ENCODE measurements around the gene RAB3D. TPM values are rescaled to one million over a fixed set of nuclear protein-coding genes. Genes with fewer than 3 reads are reported as not detected.
"Not testable (repeated sequence)": the region's sequence is repeated elsewhere in the genome, so short reads cannot be mapped to it uniquely, and the experiment has no call there.

The RAB3D gene
- total RNA-seq, 1 donor from 2014 or later: 19.8 TPM

DNA sequence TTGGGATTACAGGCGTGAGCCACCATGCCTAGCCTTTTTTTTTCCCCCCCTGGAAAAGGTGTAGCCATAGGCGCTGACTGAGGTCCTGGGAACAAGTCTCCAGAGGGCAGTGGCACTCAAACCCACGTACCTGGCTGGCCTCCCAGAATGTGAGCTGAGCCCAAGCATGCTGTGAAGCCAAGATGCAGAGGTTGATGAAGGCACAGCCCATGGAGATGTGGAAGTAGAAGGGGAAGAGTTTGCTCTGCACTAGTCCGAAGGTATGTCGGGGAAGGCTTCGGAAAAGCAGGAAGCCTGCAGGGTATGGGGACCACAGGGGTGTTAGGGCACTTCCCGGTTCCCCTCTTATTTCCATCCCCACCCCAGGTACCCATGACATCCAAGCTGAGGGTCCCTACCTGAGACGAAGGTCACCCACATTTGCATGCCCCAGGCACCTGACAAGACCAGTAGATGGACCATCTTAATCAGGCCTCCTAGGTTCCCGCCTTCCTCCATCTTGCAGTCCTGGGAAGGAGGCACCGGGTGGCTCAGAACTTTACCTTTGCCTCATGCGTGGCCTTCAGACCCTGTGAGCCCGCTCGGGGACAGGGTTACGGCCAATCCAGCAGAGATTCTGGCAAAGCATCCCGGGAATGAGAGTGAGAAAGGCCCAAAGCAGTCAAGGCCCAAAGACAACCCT, 5.8 kb upstream of the RAB3D start:
- peaks cover 1% of the 10 kb centered on the region for H3K36me3 ChIP-seq (ENCODE audit: control insufficient read depth, insufficient read depth, low read length)
- no peaks in the 10 kb centered on the region for H3K27me3 ChIP-seq (ENCODE audit: control insufficient read depth, insufficient read depth, low read length)
- DNase-seq (ENCODE audit: low read depth): no peak
- TF ChIP-seq, protein P1, sequence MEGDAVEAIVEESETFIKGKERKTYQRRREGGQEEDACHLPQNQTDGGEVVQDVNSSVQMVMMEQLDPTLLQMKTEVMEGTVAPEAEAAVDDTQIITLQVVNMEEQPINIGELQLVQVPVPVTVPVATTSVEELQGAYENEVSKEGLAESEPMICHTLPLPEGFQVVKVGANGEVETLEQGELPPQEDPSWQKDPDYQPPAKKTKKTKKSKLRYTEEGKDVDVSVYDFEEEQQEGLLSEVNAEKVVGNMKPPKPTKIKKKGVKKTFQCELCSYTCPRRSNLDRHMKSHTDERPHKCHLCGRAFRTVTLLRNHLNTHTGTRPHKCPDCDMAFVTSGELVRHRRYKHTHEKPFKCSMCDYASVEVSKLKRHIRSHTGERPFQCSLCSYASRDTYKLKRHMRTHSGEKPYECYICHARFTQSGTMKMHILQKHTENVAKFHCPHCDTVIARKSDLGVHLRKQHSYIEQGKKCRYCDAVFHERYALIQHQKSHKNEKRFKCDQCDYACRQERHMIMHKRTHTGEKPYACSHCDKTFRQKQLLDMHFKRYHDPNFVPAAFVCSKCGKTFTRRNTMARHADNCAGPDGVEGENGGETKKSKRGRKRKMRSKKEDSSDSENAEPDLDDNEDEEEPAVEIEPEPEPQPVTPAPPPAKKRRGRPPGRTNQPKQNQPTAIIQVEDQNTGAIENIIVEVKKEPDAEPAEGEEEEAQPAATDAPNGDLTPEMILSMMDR (IDR thresholded peaks at IDR 0.05; ENCODE audit: insufficient read depth, low read length, poor library complexity, severe bottlenecking): no peak
- peak overlapping the region; percentile 78 for H3K4me3 ChIP-seq (ENCODE audit: low read depth, low read length)

DNA sequence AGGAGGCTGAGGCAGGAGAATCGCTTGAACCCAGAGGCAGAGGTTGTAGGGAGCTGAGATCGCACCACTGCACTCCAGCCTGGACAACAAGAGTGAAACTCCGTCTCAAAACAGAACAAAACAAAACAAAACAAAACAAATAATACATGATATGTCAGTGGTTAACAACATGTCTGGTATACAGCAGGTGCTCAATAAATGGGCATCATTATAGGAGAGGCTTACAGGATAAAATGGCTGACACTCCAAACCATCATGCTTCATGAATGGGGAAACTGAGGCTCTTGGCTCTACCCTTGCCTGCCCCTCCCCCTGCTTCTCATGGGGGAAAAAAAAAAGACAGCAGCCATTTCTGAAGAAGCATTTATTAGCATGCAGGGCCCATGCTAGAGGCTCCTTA, 3.0 kb upstream of the RAB3D start:
- Histone ChIP-seq H3K4me3 (ENCODE audit: low read depth, low read length) (no peak overlapping the region), H3K27me3 (ENCODE audit: control insufficient read depth, insufficient read depth, low read length) (no peaks in the 10 kb centered on the region), H3K36me3 (ENCODE audit: control insufficient read depth, insufficient read depth, low read length) (peaks cover 1% of the 10 kb centered on the region)
- TF ChIP-seq, protein P1 (IDR thresholded peaks at IDR 0.05; ENCODE audit: insufficient read depth, low read length, poor library complexity, severe bottlenecking): no peak
- no peak for DNase-seq (ENCODE audit: low read depth)

DNA sequence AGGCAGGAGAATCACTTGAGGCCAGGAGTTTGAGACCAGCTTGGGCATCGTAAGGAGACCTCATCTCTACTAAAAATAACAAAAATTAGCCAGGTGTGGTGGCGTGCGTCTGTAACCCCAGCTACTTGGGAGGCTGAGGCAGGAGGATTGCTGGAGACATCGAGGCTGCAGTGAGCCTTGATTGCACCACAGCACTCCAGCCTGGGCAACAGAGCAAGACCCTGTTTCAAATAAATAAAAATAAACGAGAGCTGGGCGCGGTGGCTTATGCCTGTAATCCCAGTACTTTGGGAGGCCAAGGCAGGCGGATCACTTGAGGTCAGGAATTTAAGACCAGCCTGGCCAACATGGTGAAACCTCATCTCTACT, 626 bp upstream of the RAB3D start:
- not testable (repeated sequence) for H3K4me3 ChIP-seq (ENCODE audit: low read depth, low read length); H3K27me3 ChIP-seq (ENCODE audit: control insufficient read depth, insufficient read depth, low read length); H3K36me3 ChIP-seq (ENCODE audit: control insufficient read depth, insufficient read depth, low read length); DNase-seq (ENCODE audit: low read depth)

DNA sequence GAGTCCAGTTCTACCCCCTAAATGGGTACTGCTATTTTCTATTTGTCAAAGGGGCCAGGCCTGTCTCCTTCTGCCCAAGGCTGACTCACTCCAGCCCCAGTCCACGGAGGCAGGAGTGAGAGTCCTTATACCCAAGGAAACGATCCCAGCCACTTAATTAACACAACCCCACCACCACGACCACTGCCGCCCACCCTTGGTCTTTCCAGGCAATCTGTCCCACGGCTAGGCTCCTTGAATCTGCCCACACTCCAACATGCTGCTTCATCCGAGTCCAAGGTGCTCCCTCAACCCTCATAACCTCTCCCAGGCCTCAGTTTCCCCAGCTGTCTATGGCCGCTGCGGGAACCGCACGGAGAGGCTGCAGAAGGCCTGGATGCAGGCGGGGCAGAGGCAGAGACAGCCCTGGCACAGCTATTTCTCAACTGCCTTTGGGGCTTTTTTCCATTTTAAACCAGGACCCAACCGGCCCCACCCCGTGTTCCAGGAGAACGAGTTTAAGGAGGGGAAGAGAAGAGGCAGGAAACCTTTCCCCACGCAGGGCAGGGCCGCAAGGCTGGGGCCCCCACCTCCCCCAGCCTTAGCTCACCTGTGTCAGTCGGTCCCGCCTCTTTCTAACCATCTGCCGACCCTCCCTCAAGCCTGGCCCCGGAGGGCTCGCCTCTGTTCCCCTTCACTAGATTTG, 746 bp downstream of the RAB3D start:
- no peak for DNase-seq (ENCODE audit: low read depth)
- TF ChIP-seq, protein P1 (IDR thresholded peaks at IDR 0.05; ENCODE audit: insufficient read depth, low read length, poor library complexity, severe bottlenecking): no peak
- peaks cover 3% of the 10 kb centered on the region for H3K36me3 ChIP-seq (ENCODE audit: control insufficient read depth, insufficient read depth, low read length)
- H3K27me3 ChIP-seq (ENCODE audit: control insufficient read depth, insufficient read depth, low read length): no peaks in the 10 kb centered on the region
- peak overlapping the region; percentile 79 for H3K4me3 ChIP-seq (ENCODE audit: low read depth, low read length)

DNA sequence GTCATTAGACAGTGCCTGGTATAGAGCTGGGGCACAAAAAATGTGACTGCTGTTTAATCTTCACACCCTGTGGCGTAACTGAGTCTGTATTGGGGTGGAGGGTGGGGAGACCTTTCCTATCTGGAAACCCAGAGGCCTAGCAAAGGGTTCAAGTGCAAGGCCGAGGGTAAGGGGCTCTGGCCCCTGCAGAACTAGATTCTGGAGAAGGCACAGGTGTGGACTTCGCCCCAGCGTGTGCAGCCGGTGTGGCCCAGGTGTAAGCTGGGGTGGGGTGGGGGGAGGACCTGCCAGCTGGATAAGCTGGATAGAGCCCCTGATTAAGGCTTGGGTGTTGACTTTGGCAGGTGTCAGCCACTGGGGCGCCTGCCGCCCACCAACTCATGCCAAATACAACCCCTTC, 1.3 kb downstream of the RAB3D start:
- TF ChIP-seq, protein P1 (IDR thresholded peaks at IDR 0.05; ENCODE audit: insufficient read depth, low read length, poor library complexity, severe bottlenecking): no peak
- DNase-seq (ENCODE audit: low read depth): no peak
- H3K36me3 ChIP-seq (ENCODE audit: control insufficient read depth, insufficient read depth, low read length): peaks cover 3% of the 10 kb centered on the region
- no peaks in the 10 kb centered on the region for H3K27me3 ChIP-seq (ENCODE audit: control insufficient read depth, insufficient read depth, low read length)
- H3K4me3 ChIP-seq (ENCODE audit: low read depth, low read length): peak overlapping the region; percentile 79

DNA sequence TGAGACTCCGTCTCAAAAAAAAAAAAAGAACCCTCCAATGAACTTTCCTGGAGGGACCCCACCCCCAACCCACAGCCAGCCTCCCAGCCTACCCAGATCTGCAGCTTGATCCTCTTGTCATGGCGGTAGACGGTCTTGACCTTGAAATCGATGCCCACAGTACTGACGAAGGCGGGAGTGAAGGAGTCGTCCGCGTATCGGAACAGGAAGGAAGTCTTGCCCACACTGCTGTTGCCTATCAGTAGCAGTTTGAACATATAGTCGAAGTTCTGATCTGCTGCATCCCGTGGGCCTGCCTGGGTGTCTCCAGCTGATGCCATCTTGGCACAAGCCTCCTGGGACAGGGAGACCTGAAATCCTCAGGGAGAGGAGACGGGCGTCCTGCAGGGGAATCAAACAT, 2.4 kb downstream of the RAB3D start:
- Histone ChIP-seq H3K27me3 (ENCODE audit: control insufficient read depth, insufficient read depth, low read length) (no peaks in the 10 kb centered on the region), H3K36me3 (ENCODE audit: control insufficient read depth, insufficient read depth, low read length) (peaks cover 3% of the 10 kb centered on the region), H3K4me3 (ENCODE audit: low read depth, low read length) (no peak overlapping the region)
- TF ChIP-seq, protein P1 (IDR thresholded peaks at IDR 0.05; ENCODE audit: insufficient read depth, low read length, poor library complexity, severe bottlenecking): no peak
- DNase-seq (ENCODE audit: low read depth): no peak

Measured in kidney epithelial cell (primary cell).